Skeletal muscle satellite cell (primary cell): Measurements from ENCODE around the gene AKIP1.
"Not testable (repeated sequence)": the region's sequence is repeated elsewhere in the genome, so short reads cannot be mapped to it uniquely, and the experiment has no call there.

Source experiments
- H3K27me3 ChIP-seq: 2 replicates; pipeline ENCODE4 v1.7.0; 2013; ENCODE audit warnings: low read length; ENCODE audit not compliant: control insufficient read depth, insufficient read depth
- H3K36me3 ChIP-seq: 2 replicates; pipeline ENCODE4 v1.7.0; 2013; ENCODE audit warnings: mild to moderate bottlenecking, control low read depth, low read length; ENCODE audit not compliant: insufficient read depth
- H3K4me1 ChIP-seq: 2 replicates; pipeline ENCODE4 v1.7.0; 2013; ENCODE audit warnings: low read length; ENCODE audit not compliant: control insufficient read depth, insufficient read depth
- H3K4me2 ChIP-seq: 2 replicates; pipeline ENCODE4 v1.7.0; 2013; ENCODE audit warnings: mild to moderate bottlenecking, low read length
- H3K4me3 ChIP-seq: 2 replicates; pipeline ENCODE4 v1.7.0; 2013; ENCODE audit warnings: low read length
- H3K9ac ChIP-seq: 2 replicates; pipeline ENCODE4 v1.7.0; 2013; ENCODE audit warnings: mild to moderate bottlenecking, low read depth, low read length, moderate library complexity
- H3K9me3 ChIP-seq: replicated peaks from 2 replicates; pipeline ENCODE4 v1.7.0; 2013; ENCODE audit warnings: mild to moderate bottlenecking, control low read depth, low read length

Gene AKIP1

DNA sequence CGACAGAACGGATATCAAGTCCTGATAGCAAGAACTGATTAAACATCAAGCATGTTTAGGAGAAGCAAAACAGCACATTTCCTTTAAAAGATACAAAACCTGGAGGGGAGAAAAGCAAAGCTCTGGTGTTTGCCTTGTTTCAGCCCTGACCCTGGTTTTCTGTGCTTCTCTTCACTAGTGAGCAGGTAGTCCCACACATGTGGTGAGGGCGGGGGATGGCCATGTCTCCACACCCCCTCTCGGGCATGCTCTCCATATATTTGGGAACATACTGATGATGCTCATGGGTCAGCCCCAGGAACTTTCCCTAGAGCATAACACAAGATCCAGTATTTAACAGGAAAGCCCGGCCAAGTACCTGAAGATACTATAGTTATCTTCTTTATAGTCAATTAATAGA is 11.7 kb downstream of the AKIP1 start:
- Histone ChIP-seq H3K27me3 (no peaks in the 10 kb centered on the region), H3K4me2 (no peak overlapping the region), H3K36me3 (peaks cover 55% of the 10 kb centered on the region), H3K4me3 (no peak overlapping the region), H3K9ac (no peak overlapping the region), H3K9me3 (no peaks in the 10 kb centered on the region), H3K4me1 (peaks cover 16% of the 10 kb centered on the region)

DNA sequence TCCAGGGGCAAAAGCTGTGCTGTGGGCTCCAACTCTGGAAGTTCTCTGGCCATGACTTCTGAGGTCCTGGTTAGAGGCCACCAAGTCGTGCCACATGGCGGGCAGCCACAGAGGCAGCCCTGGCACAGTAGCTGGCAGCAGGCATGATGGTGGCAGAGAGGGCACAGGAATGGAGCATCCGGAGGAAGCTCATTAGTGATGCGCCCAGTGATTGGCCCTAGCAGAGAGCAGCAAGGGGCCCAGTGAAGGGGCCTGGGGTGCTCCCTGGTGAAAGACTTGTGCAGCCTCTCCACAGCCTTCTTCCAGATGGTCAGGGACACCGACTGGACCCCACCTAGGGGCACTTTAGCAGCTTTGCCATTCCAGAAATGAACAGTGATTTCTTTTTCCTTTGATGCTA is 14.7 kb downstream of the AKIP1 start:
- Histone ChIP-seq H3K9me3 (no peaks in the 10 kb centered on the region), H3K4me1 (peaks cover 8% of the 10 kb centered on the region), H3K4me3 (no peak overlapping the region), H3K9ac (no peak overlapping the region), H3K4me2 (no peak overlapping the region), H3K27me3 (no peaks in the 10 kb centered on the region), H3K36me3 (peaks cover 29% of the 10 kb centered on the region)

- Histone ChIP-seq H3K9me3 (no peaks in the 10 kb centered on the region), H3K27me3 (no peaks in the 10 kb centered on the region), H3K36me3 (peaks cover 24% of the 10 kb centered on the region), H3K9ac (no peak overlapping the region), H3K4me2 (no peak overlapping the region), H3K4me1 (peaks cover 8% of the 10 kb centered on the region), H3K4me3 (no peak overlapping the region)
These were observed 15.2 kb downstream of the AKIP1 start for GRCh38 chr11:8926236-8926635.

DNA sequence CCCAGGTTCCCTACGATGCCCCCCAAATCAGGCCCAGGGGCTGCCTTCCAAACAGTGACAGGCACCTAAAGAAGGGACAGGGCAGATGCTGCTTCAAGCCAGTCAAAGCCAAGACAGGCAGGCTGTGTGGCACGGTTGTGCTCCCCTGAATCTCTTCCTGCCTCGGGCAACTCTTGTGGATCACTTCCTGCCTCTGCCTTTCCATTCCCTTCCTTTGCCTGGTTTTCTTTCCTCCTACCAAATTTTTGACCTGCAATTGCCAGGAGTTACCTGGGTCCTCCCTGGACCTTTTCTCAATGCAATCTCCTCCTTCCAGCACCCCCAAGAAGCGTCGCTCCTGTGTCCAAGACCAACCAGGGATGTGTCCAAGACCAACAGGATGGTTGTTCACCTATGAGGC is 16.2 kb downstream of the AKIP1 start:
- Histone ChIP-seq H3K9ac (no peak overlapping the region), H3K36me3 (peaks cover 15% of the 10 kb centered on the region), H3K4me3 (no peak overlapping the region), H3K4me1 (peaks cover 8% of the 10 kb centered on the region), H3K4me2 (no peak overlapping the region), H3K9me3 (no peaks in the 10 kb centered on the region), H3K27me3 (no peaks in the 10 kb centered on the region)

- H3K4me1 ChIP-seq, result peaks cover 8% of the 10 kb centered on the region
- no peaks in the 10 kb centered on the region for H3K9me3 ChIP-seq
- no peaks in the 10 kb centered on the region for H3K27me3 ChIP-seq
- no peak overlapping the region for H3K9ac ChIP-seq
- H3K36me3 ChIP-seq, result peaks cover 6% of the 10 kb centered on the region
- no peak overlapping the region for H3K4me2 ChIP-seq
- no peak overlapping the region for H3K4me3 ChIP-seq
These were observed 17.2 kb downstream of the AKIP1 start for GRCh38 chr11:8928205-8928604.

DNA sequence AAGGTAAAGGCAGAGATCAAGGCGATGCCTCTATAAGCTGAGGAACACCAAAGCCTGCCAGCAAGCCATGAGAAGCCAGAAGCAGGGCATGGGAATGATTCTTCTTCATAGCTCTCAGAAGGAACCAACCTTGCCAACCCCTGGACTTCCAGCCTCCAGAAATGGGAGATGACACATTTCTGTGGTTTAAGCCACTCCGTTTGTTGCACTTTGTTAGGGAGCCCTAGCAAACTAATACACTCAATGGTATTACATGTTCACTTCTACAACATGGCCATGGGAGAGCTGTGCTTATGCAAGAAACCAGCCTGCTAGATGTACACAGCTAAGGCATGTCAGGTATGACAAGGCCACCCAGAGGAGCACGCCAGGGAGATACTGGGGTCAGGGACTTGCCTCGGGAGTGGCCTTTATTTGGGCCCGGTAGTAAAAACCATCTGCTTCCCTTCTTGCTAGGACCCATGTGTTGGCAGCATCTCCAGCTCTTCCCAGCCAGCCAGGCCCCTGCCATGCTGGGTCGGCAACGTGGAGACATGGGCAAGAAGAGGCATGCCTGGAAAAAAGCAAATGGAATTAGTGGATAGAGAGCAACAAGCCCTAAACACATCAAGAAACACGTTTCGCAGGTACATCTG is 18.1 kb downstream of the AKIP1 start:
- Histone ChIP-seq H3K4me1 (peaks cover 4% of the 10 kb centered on the region), H3K4me2 (no peak overlapping the region), H3K4me3 (no peak overlapping the region), H3K9me3 (no peaks in the 10 kb centered on the region), H3K9ac (no peak overlapping the region), H3K27me3 (no peaks in the 10 kb centered on the region), H3K36me3 (peaks cover 5% of the 10 kb centered on the region)

- Histone ChIP-seq H3K4me3 (no peak overlapping the region), H3K9ac (no peak overlapping the region), H3K9me3 (no peaks in the 10 kb centered on the region), H3K4me2 (no peak overlapping the region), H3K4me1 (peaks cover 7% of the 10 kb centered on the region), H3K27me3 (no peaks in the 10 kb centered on the region), H3K36me3 (no peaks in the 10 kb centered on the region)
These were observed 19.6 kb downstream of the AKIP1 start for GRCh38 chr11:8930456-8931175.

DNA sequence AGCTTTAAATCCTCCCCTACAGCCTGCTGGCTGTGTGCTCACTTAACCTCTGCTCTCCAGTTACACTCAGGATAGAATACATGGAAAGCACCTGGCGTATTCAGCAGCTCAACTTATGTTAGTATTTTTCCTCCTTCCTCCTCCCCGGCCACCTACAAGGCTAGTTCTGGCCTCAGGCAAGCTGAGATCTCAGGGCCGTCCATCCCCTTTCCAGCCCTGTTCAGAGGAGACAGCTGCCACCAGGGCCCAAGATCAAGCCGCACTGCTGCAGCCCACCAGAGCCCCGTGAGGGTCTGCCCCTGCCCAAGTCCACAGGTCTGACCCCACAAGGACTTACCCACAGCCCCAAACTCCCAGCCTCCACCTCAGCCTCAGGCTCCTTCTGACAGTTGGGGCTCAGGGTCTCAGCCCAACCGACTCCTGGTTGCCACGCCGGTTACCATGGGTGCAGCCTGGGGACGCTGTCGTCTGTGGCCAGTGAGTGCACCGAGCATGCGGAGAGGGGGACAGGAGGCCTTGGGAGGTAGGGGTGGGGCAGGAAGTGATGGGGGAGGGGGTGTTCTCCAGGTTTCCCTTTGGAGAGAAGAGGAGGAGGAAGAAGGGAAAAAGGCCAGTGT is 21.7 kb downstream of the AKIP1 start, which contains the start of gene C11orf16:
TSS of gene C11orf16 (minus strand) at position 384 of the 617 bp plus-strand sequence. CDS start 639 bp downstream, outside the sequence.
- H3K9ac ChIP-seq, result no peak within 1 kb of the TSS
- no peak within 1 kb of the TSS for H3K4me2 ChIP-seq
- H3K9me3 ChIP-seq, result no peaks in the 10 kb centered on the region
- H3K4me1 ChIP-seq, result peaks cover 7% of the 10 kb centered on the region
- no peaks in the 10 kb centered on the region for H3K27me3 ChIP-seq
- H3K36me3 ChIP-seq, result no peaks in the 10 kb centered on the region
- H3K4me3 ChIP-seq, result no peak within 1 kb of the TSS

GRCh38 chr11:8933931-8934330 is 22.9 kb downstream of the AKIP1 start:
- H3K4me1 ChIP-seq, result peaks cover 7% of the 10 kb centered on the region
- no peaks in the 10 kb centered on the region for H3K9me3 ChIP-seq
- H3K27me3 ChIP-seq, result no peaks in the 10 kb centered on the region
- no peak overlapping the region for H3K4me2 ChIP-seq
- H3K4me3 ChIP-seq, result no peak overlapping the region
- no peaks in the 10 kb centered on the region for H3K36me3 ChIP-seq
- no peak overlapping the region for H3K9ac ChIP-seq

- H3K4me2 ChIP-seq, result peak overlapping the region; percentile 51
- no peaks in the 10 kb centered on the region for H3K27me3 ChIP-seq
- no peak overlapping the region for H3K4me3 ChIP-seq
- H3K36me3 ChIP-seq, result no peaks in the 10 kb centered on the region
- no peak overlapping the region for H3K9ac ChIP-seq
- H3K9me3 ChIP-seq, result no peaks in the 10 kb centered on the region
- H3K4me1 ChIP-seq, result peaks cover 7% of the 10 kb centered on the region
These were observed 23.9 kb downstream of the AKIP1 start for GRCh38 chr11:8934742-8935488.

GRCh38 chr11:8935789-8936188 is 24.8 kb downstream of the AKIP1 start:
- H3K4me2 ChIP-seq, H3K36me3 ChIP-seq, H3K4me3 ChIP-seq, H3K9ac ChIP-seq, H3K9me3 ChIP-seq, H3K27me3 ChIP-seq, H3K4me1 ChIP-seq: not testable (repeated sequence)
